ENCODE measurements around the gene GMEB2. TPM values are rescaled to one million over a fixed set of nuclear protein-coding genes. Genes with fewer than 3 reads are reported as not detected.

The GMEB2 gene
- polyA plus RNA-seq, 1 donor, result 10.5 TPM

GRCh38 chr20:63542696-63543095 is 84.2 kb downstream of the GMEB2 start:
- no peak overlapping the region for H3K4me3 ChIP-seq (ENCODE audit: low read length)
- no peak for DNase-seq
- H3K9me3 ChIP-seq (ENCODE audit: control insufficient read depth, low read depth, low read length), result no peaks in the 10 kb centered on the region
- no peak overlapping the region for H3K27ac ChIP-seq (ENCODE audit: low read length)
- peaks cover 19% of the 10 kb centered on the region for H3K27me3 ChIP-seq (ENCODE audit: control insufficient read depth, insufficient read depth, low read length)
- H3K36me3 ChIP-seq (ENCODE audit: control insufficient read depth, insufficient read depth, low read length), result no peaks in the 10 kb centered on the region
- WGBS (ENCODE audit: insufficient coverage, low lambda C conversion rate), result no CpG with 5 or more reads among the region's 10 CpGs
- H3K4me1 ChIP-seq (ENCODE audit: control insufficient read depth, insufficient read depth, low read length), result peaks cover 22% of the 10 kb centered on the region

GRCh38 chr20:63542031-63542559 is 84.8 kb downstream of the GMEB2 start:
- no CpG with 5 or more reads among the region's 36 CpGs for WGBS (ENCODE audit: insufficient coverage, low lambda C conversion rate)
- peaks cover 4% of the 10 kb centered on the region for H3K9me3 ChIP-seq (ENCODE audit: control insufficient read depth, low read depth, low read length)
- H3K4me3 ChIP-seq (ENCODE audit: low read length), result no peak overlapping the region
- no peaks in the 10 kb centered on the region for H3K36me3 ChIP-seq (ENCODE audit: control insufficient read depth, insufficient read depth, low read length)
- peaks cover 13% of the 10 kb centered on the region for H3K27me3 ChIP-seq (ENCODE audit: control insufficient read depth, insufficient read depth, low read length)
- peaks cover 27% of the 10 kb centered on the region for H3K4me1 ChIP-seq (ENCODE audit: control insufficient read depth, insufficient read depth, low read length)
- DNase-seq, result no peak
- no peak overlapping the region for H3K27ac ChIP-seq (ENCODE audit: low read length)

- peaks cover 29% of the 10 kb centered on the region for H3K4me1 ChIP-seq (ENCODE audit: control insufficient read depth, insufficient read depth, low read length)
- no CpG with 5 or more reads among the region's 28 CpGs for WGBS (ENCODE audit: insufficient coverage, low lambda C conversion rate)
- DNase-seq, result no peak
- peaks cover 6% of the 10 kb centered on the region for H3K9me3 ChIP-seq (ENCODE audit: control insufficient read depth, low read depth, low read length)
- H3K27me3 ChIP-seq (ENCODE audit: control insufficient read depth, insufficient read depth, low read length), result peaks cover 7% of the 10 kb centered on the region
- H3K27ac ChIP-seq (ENCODE audit: low read length), result no peak overlapping the region
- no peaks in the 10 kb centered on the region for H3K36me3 ChIP-seq (ENCODE audit: control insufficient read depth, insufficient read depth, low read length)
- H3K4me3 ChIP-seq (ENCODE audit: low read length), result no peak overlapping the region
These were observed 85.5 kb downstream of the GMEB2 start for GRCh38 chr20:63541371-63541770.

DNA sequence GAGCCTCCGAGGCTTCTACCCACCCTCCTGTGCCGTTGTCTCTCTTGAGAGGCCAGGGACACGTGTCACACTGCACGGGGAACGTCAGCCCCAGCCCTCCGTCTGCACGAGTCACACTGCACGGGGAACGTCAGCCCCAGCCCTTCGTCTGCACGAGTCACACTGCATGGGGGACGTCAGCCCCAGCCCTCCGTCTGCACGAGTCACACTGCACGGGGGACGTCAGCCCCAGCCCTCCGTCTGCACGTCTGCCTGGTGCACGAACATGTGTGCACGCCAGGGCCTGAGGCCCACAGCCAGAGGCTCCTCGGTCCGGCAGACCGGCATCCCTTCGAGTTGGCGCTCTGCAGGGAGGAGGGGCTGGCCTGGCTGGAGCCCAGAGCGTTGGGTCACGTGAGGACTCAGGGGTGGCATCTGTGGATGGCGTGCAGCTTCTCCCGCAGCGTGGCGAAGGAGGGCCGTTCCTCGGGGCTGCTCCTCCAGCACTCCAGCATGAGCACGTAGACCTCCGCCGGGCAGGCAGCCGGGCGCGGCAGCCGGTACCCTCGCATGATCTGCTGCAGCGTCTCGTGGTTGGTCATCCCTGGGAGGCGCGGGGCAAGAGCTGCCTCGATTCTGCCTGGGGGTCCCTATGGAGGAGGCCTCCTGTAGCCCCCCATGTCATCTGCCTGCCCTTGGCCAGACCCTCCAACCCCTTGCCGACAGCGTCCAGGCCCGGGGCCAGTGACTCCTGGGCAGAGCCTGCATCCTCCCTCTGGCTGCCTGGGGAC is 86.3 kb downstream of the GMEB2 start:
- H3K27ac ChIP-seq (ENCODE audit: low read length), result no peak overlapping the region
- peaks cover 31% of the 10 kb centered on the region for H3K4me1 ChIP-seq (ENCODE audit: control insufficient read depth, insufficient read depth, low read length)
- DNase-seq, result no peak
- H3K27me3 ChIP-seq (ENCODE audit: control insufficient read depth, insufficient read depth, low read length), result peaks cover 2% of the 10 kb centered on the region
- no peak overlapping the region for H3K4me3 ChIP-seq (ENCODE audit: low read length)
- no peaks in the 10 kb centered on the region for H3K36me3 ChIP-seq (ENCODE audit: control insufficient read depth, insufficient read depth, low read length)
- no CpG with 5 or more reads among the region's 49 CpGs for WGBS (ENCODE audit: insufficient coverage, low lambda C conversion rate)
- peaks cover 6% of the 10 kb centered on the region for H3K9me3 ChIP-seq (ENCODE audit: control insufficient read depth, low read depth, low read length)

DNA sequence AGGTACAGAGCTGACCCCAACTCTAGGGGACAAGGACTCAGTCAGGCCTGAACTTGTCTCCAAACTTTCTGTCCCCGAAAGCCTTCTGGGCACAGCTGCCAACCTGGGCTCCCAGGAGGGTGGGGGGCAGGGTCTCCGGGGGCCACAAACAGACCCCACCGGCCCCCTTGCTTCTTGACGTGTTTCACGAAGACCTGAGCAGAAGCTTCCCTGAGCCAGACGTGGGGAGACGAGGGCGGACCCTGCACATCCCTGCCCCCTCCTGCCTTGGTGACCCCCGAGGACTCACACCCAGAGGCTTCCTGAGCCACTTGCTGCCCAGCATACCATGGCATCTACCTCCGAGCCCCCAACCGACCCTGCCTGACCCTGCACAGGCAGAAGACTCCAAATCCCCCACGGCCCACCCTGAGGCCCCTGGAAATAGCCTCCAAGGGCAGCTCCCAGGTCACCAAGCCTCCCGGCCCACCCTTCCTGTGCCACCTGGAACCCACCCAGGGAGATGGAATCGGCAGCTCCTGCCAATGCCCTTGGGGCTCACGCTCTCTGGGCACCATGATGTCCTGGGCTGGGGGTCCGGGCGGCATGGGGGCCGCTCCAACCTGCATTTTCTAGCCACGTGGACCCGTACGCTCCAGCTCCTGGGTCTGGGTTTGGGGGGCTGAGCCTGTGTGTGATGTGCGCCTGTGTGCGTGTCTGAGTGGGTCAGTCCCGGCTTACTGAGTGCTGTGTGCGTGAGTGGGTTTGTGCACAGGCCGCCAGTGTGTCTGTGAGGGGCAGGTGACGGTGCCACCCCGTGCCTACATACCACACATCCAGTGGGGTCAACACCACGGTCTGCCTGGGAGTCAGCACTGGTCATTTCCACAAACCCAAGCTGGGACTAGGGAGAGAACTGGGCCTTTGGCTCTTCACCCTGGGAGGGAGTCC is 87.2 kb downstream of the GMEB2 start:
- H3K36me3 ChIP-seq (ENCODE audit: control insufficient read depth, insufficient read depth, low read length), result no peaks in the 10 kb centered on the region
- peaks cover 31% of the 10 kb centered on the region for H3K4me1 ChIP-seq (ENCODE audit: control insufficient read depth, insufficient read depth, low read length)
- no CpG with 5 or more reads among the region's 29 CpGs for WGBS (ENCODE audit: insufficient coverage, low lambda C conversion rate)
- no peak overlapping the region for H3K27ac ChIP-seq (ENCODE audit: low read length)
- no peak overlapping the region for H3K4me3 ChIP-seq (ENCODE audit: low read length)
- H3K27me3 ChIP-seq (ENCODE audit: control insufficient read depth, insufficient read depth, low read length), result no peaks in the 10 kb centered on the region
- H3K9me3 ChIP-seq (ENCODE audit: control insufficient read depth, low read depth, low read length), result peaks cover 8% of the 10 kb centered on the region
- DNase-seq, result no peak

DNA sequence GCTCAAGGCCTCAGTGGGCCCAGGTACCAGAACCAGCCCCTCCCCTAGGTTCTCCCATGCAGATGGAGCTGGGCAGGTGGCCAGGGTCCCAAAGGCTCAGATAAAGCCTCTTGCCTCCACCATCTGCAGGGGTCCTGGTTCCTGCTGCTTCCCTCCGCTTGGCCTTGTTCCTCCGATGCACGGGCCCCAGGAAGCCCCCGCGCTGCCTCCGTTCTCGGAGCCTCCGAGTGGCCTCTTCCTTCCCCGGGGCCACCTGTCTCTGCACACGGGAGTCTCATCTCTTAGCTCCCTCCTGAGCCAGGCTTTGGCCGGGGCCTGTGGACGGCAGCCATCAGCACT is 87.8 kb downstream of the GMEB2 start:
- Histone ChIP-seq H3K27ac (ENCODE audit: low read length) (no peak overlapping the region), H3K36me3 (ENCODE audit: control insufficient read depth, insufficient read depth, low read length) (no peaks in the 10 kb centered on the region), H3K4me1 (ENCODE audit: control insufficient read depth, insufficient read depth, low read length) (peaks cover 31% of the 10 kb centered on the region), H3K4me3 (ENCODE audit: low read length) (no peak overlapping the region), H3K9me3 (ENCODE audit: control insufficient read depth, low read depth, low read length) (peaks cover 9% of the 10 kb centered on the region), H3K27me3 (ENCODE audit: control insufficient read depth, insufficient read depth, low read length) (peaks cover 5% of the 10 kb centered on the region)
- 94% methylated on average over 3 of the region's 12 CpGs for WGBS (ENCODE audit: insufficient coverage, low lambda C conversion rate)
- no peak for DNase-seq

GRCh38 chr20:63538204-63539091 is 88.5 kb downstream of the GMEB2 start:
- DNase-seq, result no peak
- H3K27me3 ChIP-seq (ENCODE audit: control insufficient read depth, insufficient read depth, low read length), result peaks cover 7% of the 10 kb centered on the region
- peaks cover 9% of the 10 kb centered on the region for H3K9me3 ChIP-seq (ENCODE audit: control insufficient read depth, low read depth, low read length)
- no peak overlapping the region for H3K27ac ChIP-seq (ENCODE audit: low read length)
- no CpG with 5 or more reads among the region's 27 CpGs for WGBS (ENCODE audit: insufficient coverage, low lambda C conversion rate)
- H3K36me3 ChIP-seq (ENCODE audit: control insufficient read depth, insufficient read depth, low read length), result no peaks in the 10 kb centered on the region
- peak overlapping the region; percentile 25 for H3K4me3 ChIP-seq (ENCODE audit: low read length)
- peaks cover 31% of the 10 kb centered on the region for H3K4me1 ChIP-seq (ENCODE audit: control insufficient read depth, insufficient read depth, low read length)

Other genes starting within 250 kb of the GMEB2 start
- 5.2 TPM for gene KCNQ2, start 154.4 kb downstream of the GMEB2 start, polyA plus RNA-seq
- gene EEF1A2, start 128.0 kb downstream of the GMEB2 start, polyA plus RNA-seq, result 29.7 TPM
- 234 TPM for gene PPDPF, start 106.3 kb downstream of the GMEB2 start, polyA plus RNA-seq
- 0.31 TPM for gene PTK6, start 89.7 kb downstream of the GMEB2 start, polyA plus RNA-seq
- 0.16 TPM for gene SRMS, start 79.4 kb downstream of the GMEB2 start, polyA plus RNA-seq
- gene FNDC11, start 72.9 kb downstream of the GMEB2 start, polyA plus RNA-seq, result 0.34 TPM
- gene HELZ2, start 52.9 kb downstream of the GMEB2 start, polyA plus RNA-seq, result 13.0 TPM
- gene STMN3, start 26.3 kb upstream of the GMEB2 start, polyA plus RNA-seq, result 23.1 TPM
- 12.2 TPM for gene RTEL1, start 31.2 kb upstream of the GMEB2 start, polyA plus RNA-seq
- 1.9 TPM for gene TNFRSF6B, start 69.6 kb upstream of the GMEB2 start, polyA plus RNA-seq
- gene ARFRP1, start 80.9 kb upstream of the GMEB2 start, polyA plus RNA-seq, result 22.2 TPM
- gene ZGPAT, start 80.9 kb upstream of the GMEB2 start, polyA plus RNA-seq, result 20.1 TPM
- gene LIME1, start 109.6 kb upstream of the GMEB2 start, polyA plus RNA-seq, result 7.5 TPM
- 61.5 TPM for gene SLC2A4RG, start 112.7 kb upstream of the GMEB2 start, polyA plus RNA-seq
- 4.1 TPM for gene ZBTB46, start 204.2 kb upstream of the GMEB2 start, polyA plus RNA-seq
- gene ABHD16B, start 234.4 kb upstream of the GMEB2 start, polyA plus RNA-seq, result not detected
- gene TPD52L2, start 238.2 kb upstream of the GMEB2 start, polyA plus RNA-seq, result 63.6 TPM

All from large intestine (tissue), 3 donors.